Activated CD4-positive, alpha-beta T cell treated with anti-CD3 and anti-CD28 coated beads, Interleukin-2, amount 50 U/mL, for 1 hour (primary cell): ENCODE measurements around the gene MED10.

Source experiments
- DNase-seq: peaks from one replicate; pipeline ENCODE4 v3.0.0-alpha.2; 2020

Gene MED10

DNA sequence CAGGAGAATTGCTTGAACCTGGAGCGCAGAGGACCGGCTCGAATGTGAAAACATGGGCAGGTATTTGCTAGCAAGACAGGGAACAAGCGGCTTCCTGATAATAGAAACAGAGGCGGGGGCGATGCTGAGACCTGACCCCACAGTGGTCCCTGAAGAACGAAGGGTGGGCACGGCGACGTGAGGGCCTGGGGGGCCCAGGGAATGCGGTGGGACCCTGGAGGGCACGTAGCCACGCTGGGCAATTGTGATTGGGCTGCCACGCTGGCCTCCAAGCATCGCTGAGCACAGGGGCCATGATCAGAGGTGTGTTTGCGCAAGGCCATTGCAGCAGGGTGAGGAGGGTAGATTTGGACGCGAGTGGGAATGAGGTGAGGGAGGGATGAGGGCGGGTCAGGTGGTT lies 30.7 kb downstream of the MED10 start:
- no peak for DNase-seq

DNA sequence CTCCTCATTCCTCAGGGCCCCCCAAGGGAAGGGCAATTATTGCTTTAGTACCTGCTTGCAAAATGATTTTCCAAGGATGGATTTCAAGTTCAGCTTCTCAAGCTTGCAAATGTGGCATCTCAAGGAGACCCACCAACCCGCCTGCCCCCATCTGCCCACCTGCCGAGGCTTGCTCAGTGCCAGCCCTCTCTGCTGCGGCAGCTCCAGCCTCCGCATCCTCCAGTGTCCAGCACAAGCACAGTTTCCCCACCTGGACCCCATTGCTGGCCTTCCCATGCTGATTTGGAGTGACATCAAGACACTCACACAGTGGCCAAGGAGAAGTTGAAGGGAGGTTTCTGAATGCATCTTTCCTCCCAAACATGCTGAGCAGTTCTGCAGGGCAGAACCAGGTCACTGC lies 31.2 kb downstream of the MED10 start:
- no peak for DNase-seq

- DNase-seq, result no peak
Measured at GRCh38 chr5:6344593-6344989, 33.8 kb downstream of the MED10 start.

DNA sequence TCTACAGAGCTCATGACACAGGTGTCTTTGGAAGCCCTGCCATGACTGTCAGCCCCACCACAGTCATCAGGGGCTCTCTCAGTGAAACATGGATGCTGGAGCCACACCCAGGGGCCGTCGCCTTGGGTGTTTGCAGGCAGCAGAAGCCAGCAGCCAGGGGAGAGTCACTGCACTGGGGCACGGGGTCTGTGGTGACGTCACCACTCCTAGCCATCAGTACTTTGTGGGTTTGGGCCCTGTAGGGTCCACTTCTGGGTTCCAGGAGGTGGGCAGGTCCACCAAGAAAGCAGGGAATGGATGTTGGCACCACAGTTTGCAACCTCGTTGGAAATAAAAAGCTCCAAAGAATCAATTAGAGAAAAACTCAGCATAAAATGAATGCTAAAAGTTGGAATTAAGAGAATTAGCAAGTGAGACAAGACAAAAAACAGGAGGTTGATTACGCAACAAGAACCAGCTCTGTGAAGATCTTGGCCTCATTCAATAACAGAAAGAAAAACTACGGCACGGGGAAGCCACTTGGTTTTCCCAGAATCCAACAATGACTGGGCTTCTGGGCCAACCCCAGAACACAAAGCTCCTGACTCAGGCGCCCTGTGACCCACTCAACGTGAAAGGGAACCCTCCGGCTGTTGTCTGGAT lies 34.3 kb downstream of the MED10 start:
- no peak for DNase-seq

GRCh38 chr5:6342689-6343315 lies 35.5 kb downstream of the MED10 start:
- no peak for DNase-seq

GRCh38 chr5:6340100-6340499 lies 38.2 kb downstream of the MED10 start:
- DNase-seq, result no peak

- DNase-seq, result no peak
Measured at GRCh38 chr5:6338871-6339270, 39.5 kb downstream of the MED10 start.

DNA sequence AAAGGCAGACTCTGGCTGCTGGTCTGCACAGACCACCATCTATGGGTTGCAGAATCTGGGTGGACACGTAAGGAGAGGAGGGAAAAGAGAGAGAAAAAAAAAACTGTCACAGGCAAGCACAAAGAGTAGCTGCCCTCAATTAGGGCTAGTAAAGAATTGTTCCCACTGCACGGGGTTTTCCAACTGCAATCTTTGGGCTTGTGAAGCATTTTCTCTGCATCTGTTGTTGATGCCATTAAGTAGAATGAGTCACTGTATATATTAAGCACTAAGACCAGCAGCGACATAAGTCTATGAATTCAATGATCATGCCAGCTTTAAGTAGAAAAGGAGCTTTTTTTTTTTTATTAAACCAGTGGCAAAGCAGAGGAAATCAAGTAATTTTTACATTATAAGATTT lies 40.2 kb downstream of the MED10 start:
- no peak for DNase-seq

DNA sequence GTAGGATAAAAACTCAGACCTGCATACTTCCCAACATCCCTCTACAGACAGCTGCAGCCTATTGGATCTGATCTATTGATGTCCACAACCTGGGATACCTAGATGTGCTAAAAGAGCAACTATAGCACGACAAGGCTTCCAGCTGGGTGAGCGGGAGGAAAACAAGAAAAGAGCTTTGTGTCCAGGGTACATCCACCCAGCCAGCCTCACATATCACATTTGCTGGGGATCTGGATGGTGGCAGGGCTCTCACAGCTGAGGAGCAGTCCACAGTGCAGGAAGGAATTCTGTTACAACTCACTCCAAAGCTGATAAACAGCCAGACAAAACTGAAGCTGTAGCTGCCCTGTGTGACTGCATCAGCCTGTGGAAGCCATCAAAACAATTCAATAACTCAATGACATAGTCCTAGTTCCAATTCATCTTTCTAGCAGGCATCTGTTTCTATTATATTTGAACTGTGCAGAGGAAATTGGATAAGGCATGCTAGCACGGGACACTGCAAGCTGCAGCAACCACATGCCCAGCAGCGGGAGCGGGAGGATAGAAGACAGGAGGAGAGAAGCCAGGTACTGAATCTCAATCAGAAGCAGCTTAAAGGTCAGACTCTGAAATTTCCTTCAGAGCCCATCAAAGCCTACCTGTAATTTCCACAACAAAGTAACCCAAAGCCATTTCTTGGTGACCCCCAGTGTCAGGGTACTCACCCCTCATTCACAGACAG lies 45.0 kb downstream of the MED10 start:
- no peak for DNase-seq

GRCh38 chr5:6328173-6328572 lies 50.2 kb downstream of the MED10 start:
- DNase-seq, result no peak

DNA sequence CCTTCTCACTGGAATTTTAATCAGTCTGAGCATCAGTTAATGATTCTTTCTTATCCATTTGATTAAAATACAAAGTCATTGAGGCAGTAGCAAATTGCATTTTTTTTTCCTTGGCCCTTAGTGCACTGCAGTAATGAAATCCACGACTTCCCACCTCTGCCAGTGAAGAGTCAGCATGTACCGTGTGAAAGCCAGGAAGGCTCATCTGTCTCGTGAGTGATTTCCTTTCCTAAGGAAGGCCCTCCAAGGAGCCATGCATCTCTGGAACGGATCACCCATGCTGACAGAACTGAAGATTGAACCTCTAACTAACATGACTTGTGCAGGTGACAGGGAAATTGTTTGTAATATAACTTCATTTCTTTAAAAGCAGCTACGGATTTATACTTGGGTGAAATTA lies 51.6 kb downstream of the MED10 start:
- no peak for DNase-seq

GRCh38 chr5:6322163-6322713 lies 56.1 kb downstream of the MED10 start:
- no peak for DNase-seq
